Stimulated activated CD4-positive, alpha-beta T cell treated with anti-CD3 and anti-CD28 coated beads, TNF-alpha, amount 100 ng/mL, for 4 hours (primary cell): ENCODE data around the gene FAM228A.
"Not testable (repeated sequence)": the region's sequence is repeated elsewhere in the genome, so short reads cannot be mapped to it uniquely, and the experiment has no call there.

Source experiments
- DNase-seq, 3 experiments: peaks; one replicate each; pipeline ENCODE4 v3.0.0-alpha.2; 2020; ENCODE audit warnings: low read depth in 3 of 3

The FAM228A gene

DNA sequence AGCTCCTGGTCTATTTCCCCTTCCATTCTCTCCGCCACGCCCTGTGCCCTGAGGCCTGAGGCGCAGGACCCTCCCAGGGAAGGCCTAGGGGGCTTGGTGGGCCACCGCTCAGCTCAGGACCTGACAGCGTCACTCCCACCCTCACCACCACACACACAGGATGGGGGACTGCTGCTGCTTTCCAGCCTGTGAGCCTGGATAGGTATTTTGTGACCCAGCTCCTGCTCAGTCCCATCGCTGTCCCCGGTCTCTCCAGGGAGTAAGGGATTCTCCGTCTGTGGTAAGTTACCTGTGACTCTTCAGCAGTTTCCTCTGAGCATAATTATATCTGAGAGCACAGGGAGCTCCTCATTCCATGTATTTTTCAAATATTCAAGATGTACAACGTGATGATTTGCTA lies 16.3 kb downstream of the FAM228A start:
- no peak for DNase-seq

DNA sequence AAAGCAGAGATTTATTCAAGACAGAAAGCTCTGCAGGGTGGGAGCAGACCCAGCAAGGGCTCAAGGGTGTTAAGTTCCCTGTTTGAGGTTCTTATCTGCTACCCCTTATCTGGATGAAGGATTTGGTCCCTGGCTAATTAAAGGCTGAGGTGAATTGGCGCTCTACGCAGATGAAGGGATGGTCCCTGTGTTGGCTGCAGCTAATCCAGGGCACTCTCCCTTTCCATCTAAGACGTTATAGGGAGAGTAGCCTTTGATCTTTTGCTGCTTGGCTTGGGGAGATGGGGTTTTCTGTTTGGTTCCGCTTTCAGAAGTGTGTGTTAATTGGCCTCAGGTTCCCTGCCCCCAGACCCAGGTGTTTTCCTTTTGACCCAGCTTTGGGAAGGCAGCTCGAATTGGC lies 17.0 kb downstream of the FAM228A start:
- DNase-seq: no peak

DNA sequence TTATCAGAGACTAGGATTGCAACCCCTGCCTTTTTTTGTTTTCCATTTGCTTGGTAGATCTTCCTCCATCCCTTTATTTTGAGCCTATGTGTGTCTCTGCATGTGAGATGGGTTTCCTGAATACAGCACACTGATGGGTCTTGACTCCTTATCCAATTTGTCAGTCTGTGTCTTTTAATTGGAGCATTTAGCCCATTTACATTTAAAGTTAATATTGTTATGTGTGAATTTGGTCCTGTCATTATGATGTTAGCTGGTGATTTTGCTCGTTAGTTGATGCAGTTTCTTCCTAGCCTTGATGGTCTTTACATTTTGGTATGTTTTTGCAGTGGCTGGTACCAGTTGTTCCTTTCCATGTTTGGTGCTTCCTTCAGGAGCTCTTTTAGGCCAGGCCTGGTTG lies 22.4 kb downstream of the FAM228A start:
- not testable (repeated sequence) for DNase-seq

DNA sequence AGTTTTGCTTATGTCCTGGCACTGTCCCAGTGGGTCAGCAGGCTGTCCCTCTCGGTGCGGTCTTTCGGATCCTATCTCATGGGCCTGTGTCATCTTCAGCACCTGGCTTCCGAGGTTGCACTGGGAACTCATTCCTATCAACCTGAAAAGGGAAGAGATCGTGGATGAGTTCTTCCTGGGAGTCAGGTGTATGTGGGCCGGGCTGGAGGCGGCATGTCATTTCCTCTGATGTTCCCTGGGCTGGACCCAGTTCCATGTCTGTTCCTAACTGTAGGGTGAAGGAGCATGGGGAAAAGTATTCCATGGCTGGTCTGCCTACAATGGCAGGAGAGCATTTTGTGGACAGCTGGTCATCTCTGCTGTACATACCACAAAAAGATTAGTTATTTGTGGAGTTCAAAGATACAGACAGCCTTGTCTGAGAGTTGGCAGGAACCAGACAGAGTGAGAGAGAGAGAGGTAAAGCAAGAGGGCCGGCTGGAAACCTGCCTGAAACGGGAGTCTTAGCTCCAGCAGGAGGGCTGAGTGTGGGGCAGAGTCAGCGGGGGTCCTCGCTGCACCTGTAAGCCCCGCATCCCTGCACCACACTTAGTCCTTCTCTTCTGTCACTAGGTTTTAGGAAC lies 25.2 kb downstream of the FAM228A start:
- no peak for DNase-seq

DNA sequence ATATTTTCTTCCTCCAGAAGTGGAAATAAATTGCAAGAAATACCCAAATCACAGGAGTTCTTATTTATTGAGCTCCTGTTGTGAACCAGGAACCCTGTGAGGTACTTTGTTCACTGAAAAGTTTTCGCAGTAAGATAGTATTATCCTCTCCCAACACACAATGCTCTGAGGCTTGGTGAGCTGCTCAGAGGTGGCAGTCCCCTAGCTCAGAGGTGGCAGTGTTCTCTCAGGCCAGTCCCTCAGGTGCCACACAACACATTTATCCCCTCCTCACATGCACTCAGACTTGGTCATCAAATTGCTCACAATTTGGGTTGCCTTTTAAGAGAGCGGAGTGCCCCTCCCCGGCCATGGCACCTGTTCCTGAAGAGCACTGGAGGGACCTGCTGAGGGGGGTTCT lies 25.9 kb downstream of the FAM228A start:
- DNase-seq: no peak

DNA sequence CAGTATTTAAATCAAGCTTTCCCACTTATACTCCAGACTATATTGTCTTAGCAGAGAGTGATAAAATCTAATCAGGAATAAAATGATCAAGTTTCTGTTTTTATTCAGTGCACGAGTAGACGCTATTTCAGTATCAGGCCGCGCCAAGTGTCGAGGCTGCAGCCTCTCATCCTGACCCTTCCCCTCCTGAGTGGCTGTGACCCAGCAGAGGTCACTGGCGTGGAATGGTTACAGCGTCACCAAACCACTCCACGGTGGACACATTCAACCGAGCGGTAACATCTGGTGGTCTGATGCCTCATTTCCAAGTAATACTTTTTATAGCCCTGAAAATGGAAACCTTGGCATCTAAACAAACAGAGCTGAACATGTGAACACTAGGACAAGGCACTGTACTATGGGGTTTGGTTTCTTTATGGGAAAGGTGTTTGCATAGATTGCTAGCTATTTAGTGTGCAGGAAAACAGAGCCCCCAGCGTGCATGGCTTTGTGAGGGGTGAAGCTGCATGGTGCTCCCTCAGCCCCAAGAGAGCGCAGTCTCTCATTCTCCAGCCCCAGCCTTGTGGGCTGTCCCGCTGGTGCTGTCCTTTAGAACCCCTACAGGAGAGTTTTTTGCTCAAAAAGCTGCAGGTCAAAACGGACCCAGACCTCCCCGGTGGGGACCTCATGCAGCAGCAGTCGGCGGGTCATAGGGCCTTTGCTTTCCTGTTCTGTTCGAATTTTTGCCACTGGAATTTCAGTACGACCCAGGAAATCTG lies 28.4 kb downstream of the FAM228A start:
- no peak for DNase-seq

DNA sequence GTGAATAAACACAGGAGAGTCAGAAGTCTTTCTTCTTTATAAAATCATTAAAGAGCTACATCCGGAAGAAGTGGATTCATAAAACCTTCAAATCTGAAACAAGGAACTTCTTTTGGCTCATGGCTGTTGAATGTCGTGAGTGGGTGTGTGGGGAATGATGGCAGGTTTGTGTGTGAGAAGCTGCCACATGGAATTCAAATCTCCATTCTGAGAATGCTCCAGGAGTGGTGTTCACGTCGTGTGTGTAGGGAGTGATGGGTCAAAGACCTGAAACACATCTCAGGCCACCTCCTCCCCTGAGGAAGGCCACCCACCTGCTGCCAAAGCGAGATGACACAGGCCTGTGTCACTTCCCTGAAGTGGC lies 28.9 kb downstream of the FAM228A start:
- no peak for DNase-seq

DNA sequence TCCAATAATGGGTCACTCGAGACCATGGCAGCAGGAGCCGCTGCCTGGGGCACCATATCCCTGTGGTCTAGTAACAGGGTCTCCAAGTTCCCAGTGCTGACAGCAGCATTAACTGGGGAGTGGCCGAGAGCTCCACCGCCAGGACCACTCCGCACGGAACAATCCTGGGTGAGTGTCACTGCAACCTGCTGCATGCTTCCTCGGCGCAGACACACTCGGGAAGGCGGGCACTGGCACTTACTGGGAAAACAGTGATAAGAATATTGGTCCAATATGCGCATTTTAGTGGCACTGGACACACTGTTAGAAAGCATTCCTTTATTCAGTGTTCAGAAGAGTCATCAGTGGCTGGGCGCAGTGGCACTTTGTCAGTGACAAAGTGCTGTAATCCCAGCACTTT lies 29.7 kb downstream of the FAM228A start:
- no peak for DNase-seq

DNA sequence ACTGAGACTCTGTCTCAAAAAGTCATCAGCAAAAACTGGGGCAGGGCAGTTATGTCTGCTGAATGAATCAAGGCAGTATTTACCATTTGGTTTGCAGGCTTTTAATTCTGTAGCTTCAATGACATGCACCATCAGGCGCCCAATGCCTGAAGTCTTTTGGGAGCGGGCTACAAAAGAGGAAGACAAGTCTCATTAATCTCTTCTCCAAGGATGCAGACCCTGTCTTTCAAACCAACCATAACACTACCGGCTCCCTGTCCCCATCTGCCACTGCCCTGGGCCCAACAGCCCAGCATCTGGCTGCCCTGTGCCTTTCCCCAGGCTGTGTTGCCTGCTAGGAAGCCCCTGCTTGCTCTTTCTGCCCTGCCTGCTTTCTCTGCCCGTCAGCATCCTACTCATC lies 30.3 kb downstream of the FAM228A start:
- no peak for DNase-seq

DNA sequence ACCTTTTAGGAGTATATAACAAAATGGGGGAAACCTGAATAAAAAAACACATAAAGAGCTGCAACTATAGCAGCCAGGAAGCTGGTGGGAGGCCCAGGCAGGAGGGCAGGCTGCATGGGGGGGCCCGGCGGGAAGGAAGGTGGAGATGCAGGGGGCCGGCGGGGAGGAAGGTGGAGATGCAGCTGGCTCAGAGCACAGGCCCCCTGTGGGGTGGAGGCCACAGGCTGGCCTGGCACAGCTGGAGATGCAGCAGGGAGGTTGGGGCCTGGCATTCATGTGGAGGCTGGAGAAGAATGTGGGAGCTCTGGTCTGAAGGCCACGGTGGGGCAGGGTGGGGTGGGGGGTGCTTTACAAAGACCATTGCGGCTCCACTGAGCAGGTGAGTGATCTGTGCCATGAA lies 31.4 kb downstream of the FAM228A start:
- DNase-seq: no peak

DNA sequence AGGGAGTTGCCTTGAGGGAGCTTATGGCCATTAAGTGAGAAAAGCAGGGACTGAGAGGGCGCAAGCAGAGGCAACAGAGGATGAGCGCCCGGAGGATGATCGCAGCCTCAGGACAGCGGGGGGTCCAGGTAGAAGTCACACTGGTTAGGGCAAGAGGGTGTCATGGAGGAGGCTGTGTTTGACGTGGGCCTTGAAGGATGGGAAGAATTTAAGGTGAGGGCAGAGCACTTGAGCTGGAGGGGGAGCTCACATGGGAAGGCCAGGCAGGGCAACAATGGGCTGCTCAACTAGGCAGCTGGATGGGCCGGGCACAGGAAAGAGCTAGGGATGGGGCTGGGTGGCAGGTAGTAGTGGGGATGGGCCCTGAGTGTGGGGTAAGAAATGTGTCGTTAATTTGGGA lies 31.9 kb downstream of the FAM228A start:
- DNase-seq: no peak

DNA sequence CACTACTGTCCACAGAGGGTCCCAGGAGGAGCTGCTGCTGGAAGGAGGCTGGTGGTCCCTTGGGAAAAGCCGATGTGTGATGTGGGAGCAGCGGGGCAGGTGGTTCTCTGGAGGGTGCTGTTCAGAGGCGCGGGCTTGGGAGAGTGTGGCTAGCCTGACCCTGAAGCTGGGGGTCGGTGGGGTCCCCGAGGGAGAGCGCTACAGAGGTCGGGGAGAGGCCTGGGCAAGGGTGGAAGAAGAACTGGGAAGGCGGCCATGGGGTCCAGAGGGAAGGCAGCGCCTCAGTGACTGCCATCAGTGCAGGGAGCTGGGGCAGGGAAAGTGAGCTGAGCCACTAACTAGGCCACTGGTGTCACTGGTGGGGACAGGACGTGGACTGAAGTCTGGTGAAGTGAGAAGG lies 32.5 kb downstream of the FAM228A start:
- no peak for DNase-seq

DNA sequence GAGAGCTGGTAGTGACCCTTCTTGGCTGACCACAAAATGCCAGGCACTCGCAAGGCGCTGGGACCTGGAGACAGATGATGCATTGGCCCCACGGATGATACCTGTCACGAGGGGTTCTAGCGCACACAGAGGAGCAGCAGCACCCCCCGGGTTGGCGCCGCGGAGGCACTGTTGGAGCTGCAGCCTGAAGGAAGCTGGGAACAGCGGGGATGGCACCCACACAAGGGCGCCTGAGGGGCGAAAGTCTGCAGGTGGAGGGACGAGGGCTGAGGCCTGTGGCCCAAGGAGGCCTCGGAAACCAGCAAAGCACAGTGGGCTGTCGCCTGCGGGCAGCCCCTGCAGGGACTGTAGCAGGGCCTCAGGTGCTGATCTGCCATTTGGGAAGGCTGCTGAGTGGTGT lies 33.6 kb downstream of the FAM228A start:
- no peak for DNase-seq

DNA sequence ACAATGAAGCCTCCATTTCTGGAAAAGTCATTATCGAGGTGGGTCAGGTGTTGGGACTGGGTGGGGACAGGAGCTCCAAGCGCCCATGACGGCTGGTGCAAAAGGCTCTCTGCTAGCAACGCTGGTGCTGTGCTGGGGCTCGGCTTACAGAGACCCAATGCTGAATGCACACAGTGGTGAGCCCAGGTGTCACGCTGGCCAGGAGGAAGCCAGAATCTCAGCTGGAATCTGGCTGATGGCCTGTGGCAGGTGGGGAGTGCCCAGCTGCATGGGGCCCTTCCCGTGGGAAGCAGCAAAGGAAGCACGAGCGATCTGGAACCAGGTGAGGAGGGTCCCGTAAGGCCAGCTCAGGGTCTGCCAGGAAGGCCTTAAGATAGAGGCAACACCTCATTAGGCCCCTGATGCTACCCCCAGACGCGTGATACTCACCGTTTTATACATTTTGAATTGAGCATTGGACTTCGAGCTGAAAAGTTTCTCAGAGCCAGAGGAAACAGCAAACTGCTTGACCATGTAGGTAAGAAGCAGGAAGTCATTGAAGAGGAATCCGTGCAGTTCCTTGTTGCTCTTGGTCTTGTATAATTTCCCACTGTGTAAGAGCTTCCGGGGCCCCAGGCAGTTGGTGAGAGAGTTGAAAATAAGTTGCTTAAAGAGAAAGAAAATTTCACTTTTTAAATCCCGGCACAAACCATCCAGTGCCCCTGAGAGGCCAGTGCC lies 34.7 kb downstream of the FAM228A start:
- no peak for DNase-seq

DNA sequence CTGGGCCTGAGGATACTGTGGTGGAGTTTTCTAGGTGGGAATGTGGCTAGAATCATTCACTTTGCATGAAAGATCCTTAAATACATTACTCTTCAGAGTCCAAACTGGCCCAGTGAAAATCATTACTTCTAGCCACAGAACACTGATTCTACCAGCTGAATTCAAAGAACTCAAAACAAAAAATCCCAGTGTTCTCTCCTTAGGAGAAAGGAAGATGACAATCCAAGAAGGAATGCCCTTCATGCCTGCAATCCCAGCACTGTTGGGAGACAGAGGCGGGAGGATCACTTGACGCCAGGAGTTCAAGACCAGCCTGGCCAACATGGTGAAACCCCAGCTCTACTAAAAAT lies 35.2 kb downstream of the FAM228A start:
- no peak for DNase-seq

DNA sequence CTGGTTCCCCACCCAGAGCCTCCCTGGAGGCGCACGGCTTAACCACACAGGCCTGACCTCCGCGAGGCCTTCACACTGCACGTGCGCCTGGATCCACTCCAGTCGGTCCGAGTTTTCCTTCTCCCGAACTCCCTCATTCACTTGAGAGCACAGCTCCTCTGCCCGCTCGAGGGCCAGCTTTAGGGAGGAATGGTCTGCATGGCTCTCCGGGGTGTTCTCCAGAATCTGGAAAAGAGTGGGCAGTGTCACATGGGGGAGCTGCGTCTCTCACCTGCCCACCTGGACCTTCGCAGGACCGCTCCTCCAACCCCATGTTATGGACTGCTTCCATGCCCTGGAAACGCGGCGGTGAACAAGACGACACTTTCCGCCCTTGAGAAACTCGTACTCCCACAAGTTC lies 35.9 kb downstream of the FAM228A start:
- DNase-seq: no peak

DNA sequence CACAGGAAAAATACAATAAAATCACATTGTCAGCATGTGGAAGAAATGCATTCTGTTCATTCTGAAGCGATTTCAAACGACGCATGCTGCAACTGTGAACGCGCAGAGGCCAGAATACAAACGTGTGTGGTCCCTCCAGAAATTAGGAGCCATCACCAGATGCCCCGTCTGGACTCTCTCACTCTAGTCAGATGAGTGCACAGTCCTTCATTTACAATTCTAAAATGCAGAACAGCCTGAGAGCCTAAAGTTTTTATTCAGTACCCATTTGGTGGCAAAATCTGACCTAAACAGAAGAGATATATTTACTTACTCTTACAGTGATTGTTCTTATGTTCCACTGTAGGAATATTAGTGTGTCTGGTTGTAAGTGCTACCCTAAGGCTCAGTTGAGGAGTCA lies 36.6 kb downstream of the FAM228A start:
- no peak for DNase-seq

DNA sequence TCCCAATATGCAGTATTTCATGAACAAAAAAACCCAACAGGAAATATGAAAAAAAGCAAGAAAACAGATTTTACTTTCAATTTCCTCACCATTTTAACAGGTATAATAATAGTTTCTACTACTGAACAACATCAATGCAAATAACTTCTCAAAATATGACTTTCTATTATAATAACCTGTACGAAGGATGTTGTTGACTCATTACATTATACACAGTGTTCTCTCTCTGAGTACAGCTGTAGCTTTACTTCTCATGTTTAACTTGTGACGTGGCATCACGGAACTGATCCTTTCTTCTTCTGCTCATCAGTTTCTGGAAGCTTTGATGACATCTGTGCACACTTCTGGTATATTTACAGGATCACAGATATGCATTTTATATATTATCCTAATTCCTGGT lies 40.0 kb downstream of the FAM228A start:
- no peak for DNase-seq

DNA sequence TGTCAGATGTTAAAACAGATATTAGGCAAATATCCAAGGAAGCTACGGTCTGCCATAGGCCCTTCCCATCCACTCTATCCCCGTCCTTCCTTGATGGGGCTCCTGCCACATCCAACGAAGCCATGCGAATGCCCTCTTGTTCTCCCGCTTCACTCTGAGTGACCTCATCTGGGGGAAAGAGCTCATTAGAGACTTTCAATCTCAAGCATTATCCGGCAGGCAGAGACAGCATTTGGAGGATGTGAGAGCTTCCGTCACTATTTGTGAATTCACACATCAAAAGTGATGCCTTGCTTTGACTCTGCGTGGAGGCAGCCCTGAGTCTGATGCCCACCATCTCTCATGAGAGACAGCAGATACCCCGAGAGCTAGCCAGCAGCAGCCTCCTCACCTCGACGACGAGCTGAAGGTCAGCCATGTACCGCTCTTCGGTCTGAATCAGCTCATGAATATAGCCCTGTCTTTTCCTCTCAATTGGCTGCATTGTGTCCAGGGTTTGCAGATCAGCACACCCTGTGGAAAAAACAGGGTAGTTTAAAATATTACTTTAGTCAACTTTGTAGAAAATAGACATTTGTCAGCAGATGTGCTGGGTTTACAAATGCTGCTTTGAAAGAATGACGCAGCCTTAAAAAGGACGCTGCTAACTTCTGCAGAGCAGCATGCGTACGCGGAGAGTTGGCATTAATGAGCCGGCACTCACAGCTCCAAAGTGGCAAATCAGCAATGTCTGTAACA lies 45.9 kb downstream of the FAM228A start:
- no peak for DNase-seq

DNA sequence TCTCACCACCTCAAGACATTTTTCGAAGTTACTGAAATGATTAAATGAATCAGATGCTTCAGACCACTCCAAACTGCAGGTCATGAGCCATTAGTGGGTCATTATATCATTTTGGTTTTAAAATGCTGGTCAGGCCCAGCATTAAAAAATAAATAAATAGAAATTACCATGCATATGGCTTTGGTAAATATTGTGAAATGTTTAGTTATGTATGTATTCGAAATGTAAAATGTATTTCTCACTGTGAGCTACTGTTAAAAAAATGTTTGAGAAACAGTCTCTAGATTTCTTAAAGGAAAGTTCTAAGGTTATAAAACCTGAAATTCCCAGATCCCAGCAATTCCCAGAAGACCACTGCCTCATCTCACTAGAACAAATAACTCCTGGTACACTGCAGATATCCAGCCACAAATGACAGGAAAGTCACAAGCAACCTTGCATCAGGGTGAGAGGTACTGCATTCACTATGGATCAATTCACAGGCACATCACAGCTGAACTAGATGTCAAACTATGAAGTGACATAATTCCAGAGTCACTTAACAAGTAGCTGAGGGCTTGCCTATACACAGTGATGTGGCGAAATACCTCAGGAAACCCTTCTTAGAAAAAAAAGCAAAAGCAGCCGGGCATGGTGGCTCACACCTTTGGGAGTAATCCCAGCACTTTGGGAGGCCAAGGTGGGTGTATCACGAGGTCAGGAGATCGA lies 46.6 kb downstream of the FAM228A start:
- no peak for DNase-seq

DNA sequence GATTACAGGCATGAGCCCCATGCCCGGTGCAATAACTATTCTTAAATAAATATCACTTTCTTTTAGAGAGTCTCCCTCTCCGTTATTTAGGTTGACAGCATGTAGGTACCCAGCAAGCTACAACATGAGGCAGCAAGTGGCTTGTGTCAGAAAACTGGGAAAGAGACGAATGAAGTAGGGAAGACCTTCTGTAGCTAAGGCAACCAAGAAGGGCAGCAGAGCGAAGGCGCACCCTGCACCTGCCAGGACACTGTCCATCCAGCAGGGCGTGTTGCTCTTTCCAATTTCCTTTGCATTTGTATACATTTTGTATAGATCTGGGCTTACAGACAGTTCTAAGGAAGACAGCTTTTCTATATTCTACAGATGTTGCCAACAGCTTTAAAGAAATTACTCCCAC lies 48.1 kb downstream of the FAM228A start:
- no peak for DNase-seq
